ENCODE data around the gene HSPH1.
A peak's percentile ranks its signal among the peaks of the same experiment; 100 is the strongest.

The HSPH1 gene

DNA sequence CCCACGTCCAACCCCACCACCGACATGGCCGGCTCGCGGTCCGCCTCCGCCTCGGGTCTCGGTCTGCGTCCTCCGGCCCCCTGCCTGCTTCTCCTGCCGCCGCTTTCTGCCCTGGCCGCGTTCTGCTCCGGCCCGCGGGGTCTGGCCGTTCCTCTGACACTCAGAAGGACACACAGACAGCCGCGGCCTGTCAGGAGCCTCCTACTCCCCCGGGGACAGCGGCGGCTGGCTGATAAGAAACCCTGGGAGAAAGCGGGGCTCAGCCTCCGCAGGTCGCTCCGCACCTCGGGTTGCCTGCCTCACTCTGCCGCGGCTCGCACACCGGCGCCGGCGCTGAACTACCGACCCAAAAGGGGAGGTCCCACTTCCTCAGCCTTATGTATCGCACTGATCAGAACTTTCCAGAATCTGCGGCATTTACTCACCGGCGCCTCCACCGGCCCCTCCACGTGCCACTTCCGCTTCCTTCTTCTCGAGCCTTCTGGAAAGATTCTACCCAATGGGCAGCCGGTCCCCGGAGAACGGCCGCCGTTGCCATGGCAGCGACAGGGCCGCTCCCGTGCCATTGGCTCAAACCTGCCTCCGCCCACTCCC lies at the start of gene HSPH1:
Gene HSPH1, minus strand, starts transcription at position 348 of the 594 bp plus-strand sequence. Its CDS starts 322 bp downstream, at position 26.
- H3K4me3 ChIP-seq (ENCODE audit: low read depth, low read length): peak within 1 kb of the TSS; percentile 83
- peaks cover 43% of the 10 kb centered on the region for H3K79me2 ChIP-seq (ENCODE audit: control insufficient read depth, insufficient read depth, low read length, unreplicated experiment)
- no peaks in the 10 kb centered on the region for H3K27me3 ChIP-seq (ENCODE audit: insufficient read depth, low read length)
- peak within 1 kb of the TSS; percentile 93 for H3K27ac ChIP-seq (ENCODE audit: low read depth, low read length)
- H2AFZ ChIP-seq (ENCODE audit: low read length, unreplicated experiment): peak within 1 kb of the TSS; percentile 90
- H3K4me1 ChIP-seq (ENCODE audit: control insufficient read depth, insufficient read depth, low read length, unreplicated experiment): peaks cover 31% of the 10 kb centered on the region
- peaks cover 14% of the 10 kb centered on the region for H3K36me3 ChIP-seq (ENCODE audit: insufficient read depth, low read length)

DNA sequence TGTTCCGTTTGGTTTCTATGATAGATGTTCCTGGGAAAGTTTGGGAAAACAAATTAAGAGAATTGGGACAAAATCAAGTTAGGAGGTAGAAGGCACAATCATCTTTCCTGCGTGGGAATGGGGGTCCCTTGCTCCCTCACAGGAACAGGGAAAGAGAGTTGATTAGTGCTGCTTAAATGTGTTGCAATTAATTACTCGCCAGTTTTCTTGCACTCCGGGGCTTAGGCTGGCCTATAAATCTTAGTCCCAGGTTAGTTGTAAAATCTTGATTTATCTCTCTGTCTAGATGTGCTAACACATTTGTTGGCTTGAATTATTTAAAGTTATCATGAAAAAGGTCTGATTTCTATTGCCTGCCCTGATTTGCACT lies 48.1 kb upstream of the HSPH1 start:
- Histone ChIP-seq H3K27ac (ENCODE audit: low read depth, low read length) (no peak overlapping the region), H2AFZ (ENCODE audit: low read length, unreplicated experiment) (no peak overlapping the region), H3K27me3 (ENCODE audit: insufficient read depth, low read length) (no peaks in the 10 kb centered on the region), H3K79me2 (ENCODE audit: control insufficient read depth, insufficient read depth, low read length, unreplicated experiment) (no peaks in the 10 kb centered on the region), H3K4me3 (ENCODE audit: low read depth, low read length) (no peak overlapping the region), H3K4me1 (ENCODE audit: control insufficient read depth, insufficient read depth, low read length, unreplicated experiment) (peaks cover 15% of the 10 kb centered on the region), H3K36me3 (ENCODE audit: insufficient read depth, low read length) (no peaks in the 10 kb centered on the region)

DNA sequence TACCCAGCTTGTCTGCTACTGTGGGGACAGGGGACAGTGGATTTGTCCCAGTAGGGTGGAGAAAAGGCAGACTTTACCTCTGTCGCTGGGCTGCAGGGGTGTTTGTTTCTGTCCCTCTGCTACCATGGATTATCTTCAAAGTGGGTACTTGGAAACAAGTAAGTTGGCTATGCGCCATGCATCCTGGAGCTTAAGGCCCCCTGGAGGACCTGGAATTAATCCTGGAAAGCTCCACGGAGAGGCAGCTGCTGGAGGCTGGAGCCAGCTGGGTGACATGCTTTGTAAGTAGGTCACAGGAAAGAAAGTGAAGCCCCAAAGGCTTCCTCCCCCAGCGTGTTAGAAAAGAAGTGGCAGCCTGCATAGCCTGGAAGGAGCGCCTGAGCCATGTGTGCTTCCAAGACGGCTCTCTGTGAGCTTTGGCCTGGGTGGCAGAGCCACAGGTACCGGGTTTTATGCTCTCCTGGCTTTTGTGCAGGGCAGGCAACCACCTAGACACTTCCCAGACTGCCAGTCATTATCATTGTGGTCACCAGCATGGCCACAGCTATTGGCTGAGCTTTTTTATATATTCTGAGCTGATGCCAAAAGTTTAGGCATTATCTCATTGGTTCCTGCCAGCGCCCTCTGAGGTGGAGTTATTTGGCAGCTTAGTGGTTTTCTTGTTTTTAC lies 47.6 kb upstream of the HSPH1 start:
- H3K4me1 ChIP-seq (ENCODE audit: control insufficient read depth, insufficient read depth, low read length, unreplicated experiment): peaks cover 15% of the 10 kb centered on the region
- no peaks in the 10 kb centered on the region for H3K79me2 ChIP-seq (ENCODE audit: control insufficient read depth, insufficient read depth, low read length, unreplicated experiment)
- no peak overlapping the region for H3K4me3 ChIP-seq (ENCODE audit: low read depth, low read length)
- H3K27ac ChIP-seq (ENCODE audit: low read depth, low read length): no peak overlapping the region
- H3K27me3 ChIP-seq (ENCODE audit: insufficient read depth, low read length): no peaks in the 10 kb centered on the region
- H2AFZ ChIP-seq (ENCODE audit: low read length, unreplicated experiment): no peak overlapping the region
- H3K36me3 ChIP-seq (ENCODE audit: insufficient read depth, low read length): no peaks in the 10 kb centered on the region

DNA sequence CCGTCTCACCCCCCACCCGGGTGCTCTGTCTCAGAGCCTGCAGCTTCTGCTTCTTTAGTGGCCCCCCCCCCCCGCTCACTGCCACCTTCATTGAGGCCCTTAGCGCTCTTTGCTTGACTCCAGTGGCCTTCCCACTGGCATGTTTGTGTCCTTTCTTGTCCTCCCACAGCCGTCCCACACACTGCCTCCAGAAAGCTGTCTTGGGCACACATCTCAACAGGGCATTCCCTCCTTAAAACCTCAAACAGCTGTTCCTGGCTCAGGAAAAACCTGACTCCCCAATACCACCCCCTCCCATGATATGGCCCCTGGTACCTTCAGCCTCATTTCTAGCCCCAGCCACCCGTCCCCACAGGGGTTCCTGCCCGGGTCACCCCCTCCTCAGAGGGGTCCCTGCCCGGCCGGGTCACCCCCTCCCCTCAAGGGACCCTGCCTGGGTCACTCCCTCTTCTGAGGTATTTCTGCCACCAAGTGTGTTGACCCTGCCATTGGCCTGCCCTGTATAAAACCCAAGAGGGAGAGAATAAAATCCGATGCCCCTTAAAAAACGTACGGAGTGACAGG lies 46.9 kb upstream of the HSPH1 start:
- peaks cover 10% of the 10 kb centered on the region for H3K4me1 ChIP-seq (ENCODE audit: control insufficient read depth, insufficient read depth, low read length, unreplicated experiment)
- no peaks in the 10 kb centered on the region for H3K79me2 ChIP-seq (ENCODE audit: control insufficient read depth, insufficient read depth, low read length, unreplicated experiment)
- H3K27ac ChIP-seq (ENCODE audit: low read depth, low read length): no peak overlapping the region
- no peak overlapping the region for H3K4me3 ChIP-seq (ENCODE audit: low read depth, low read length)
- no peaks in the 10 kb centered on the region for H3K36me3 ChIP-seq (ENCODE audit: insufficient read depth, low read length)
- H2AFZ ChIP-seq (ENCODE audit: low read length, unreplicated experiment): no peak overlapping the region
- H3K27me3 ChIP-seq (ENCODE audit: insufficient read depth, low read length): no peaks in the 10 kb centered on the region

DNA sequence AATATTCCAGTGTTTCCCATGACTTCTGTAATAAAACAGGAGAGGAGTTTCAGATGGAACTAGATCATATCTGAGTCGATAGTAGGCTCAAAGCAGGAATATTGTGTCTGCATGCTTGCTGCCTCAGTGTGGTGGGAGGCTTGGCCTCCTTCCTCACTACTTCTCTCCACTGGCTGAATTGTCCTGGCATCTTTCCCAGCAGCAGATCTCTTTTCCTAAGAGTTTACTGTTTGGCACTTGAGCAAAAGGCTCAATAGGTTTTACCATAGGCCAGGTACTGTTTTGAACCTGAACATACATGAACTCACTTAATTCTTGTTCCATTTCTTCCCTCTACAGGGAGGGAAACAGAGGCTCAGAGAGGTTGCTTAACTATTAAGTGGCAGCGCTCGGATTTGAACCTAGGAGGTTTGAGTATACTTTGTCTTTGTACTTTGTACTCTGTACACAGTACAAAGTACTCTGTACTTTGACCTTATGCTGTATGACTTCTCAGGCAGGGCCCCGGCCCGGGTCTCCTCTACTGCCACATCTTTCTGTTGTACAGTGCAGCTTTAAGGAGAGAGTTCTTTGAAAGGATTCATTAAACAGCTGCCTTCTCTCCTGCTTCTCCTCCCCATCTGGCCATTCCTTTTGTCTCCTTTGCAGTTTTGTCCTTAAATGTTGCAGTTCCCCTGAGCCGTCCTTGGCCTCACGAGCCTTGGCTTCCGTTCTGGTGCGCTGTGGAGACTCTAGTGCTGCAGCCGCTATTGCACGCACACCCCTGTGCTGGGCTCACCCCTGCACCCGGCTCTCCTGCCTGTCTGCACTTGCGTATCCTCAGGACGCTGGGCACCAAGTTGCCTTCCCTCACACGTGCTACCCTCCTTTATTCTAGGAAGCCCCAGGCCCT lies 46.2 kb upstream of the HSPH1 start:
- no peak overlapping the region for H3K27ac ChIP-seq (ENCODE audit: low read depth, low read length)
- no peak overlapping the region for H2AFZ ChIP-seq (ENCODE audit: low read length, unreplicated experiment)
- H3K36me3 ChIP-seq (ENCODE audit: insufficient read depth, low read length): no peaks in the 10 kb centered on the region
- peaks cover 9% of the 10 kb centered on the region for H3K4me1 ChIP-seq (ENCODE audit: control insufficient read depth, insufficient read depth, low read length, unreplicated experiment)
- no peaks in the 10 kb centered on the region for H3K79me2 ChIP-seq (ENCODE audit: control insufficient read depth, insufficient read depth, low read length, unreplicated experiment)
- no peaks in the 10 kb centered on the region for H3K27me3 ChIP-seq (ENCODE audit: insufficient read depth, low read length)
- no peak overlapping the region for H3K4me3 ChIP-seq (ENCODE audit: low read depth, low read length)

DNA sequence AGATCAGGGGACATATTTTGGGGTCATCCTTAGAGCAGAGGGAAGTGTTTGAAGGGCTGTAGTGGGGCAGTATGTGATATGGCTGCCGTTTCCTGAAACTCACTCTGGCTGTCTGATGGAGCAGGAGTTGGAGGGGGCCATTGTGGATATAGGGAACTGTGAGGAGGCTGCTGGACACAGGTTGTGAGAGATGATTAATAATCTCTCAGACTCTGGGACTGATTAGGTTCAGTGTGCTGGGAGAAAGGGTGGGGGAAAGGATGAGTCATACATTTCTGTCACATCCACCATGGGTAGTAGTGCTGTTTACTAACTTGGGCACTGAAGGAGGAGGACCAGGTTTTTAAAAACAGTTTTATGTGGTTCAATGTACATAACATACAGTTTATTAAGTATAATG lies 42.9 kb upstream of the HSPH1 start:
- H2AFZ ChIP-seq (ENCODE audit: low read length, unreplicated experiment): no peak overlapping the region
- no peaks in the 10 kb centered on the region for H3K27me3 ChIP-seq (ENCODE audit: insufficient read depth, low read length)
- H3K27ac ChIP-seq (ENCODE audit: low read depth, low read length): no peak overlapping the region
- peaks cover 19% of the 10 kb centered on the region for H3K4me1 ChIP-seq (ENCODE audit: control insufficient read depth, insufficient read depth, low read length, unreplicated experiment)
- no peaks in the 10 kb centered on the region for H3K79me2 ChIP-seq (ENCODE audit: control insufficient read depth, insufficient read depth, low read length, unreplicated experiment)
- H3K36me3 ChIP-seq (ENCODE audit: insufficient read depth, low read length): no peaks in the 10 kb centered on the region
- no peak overlapping the region for H3K4me3 ChIP-seq (ENCODE audit: low read depth, low read length)

DNA sequence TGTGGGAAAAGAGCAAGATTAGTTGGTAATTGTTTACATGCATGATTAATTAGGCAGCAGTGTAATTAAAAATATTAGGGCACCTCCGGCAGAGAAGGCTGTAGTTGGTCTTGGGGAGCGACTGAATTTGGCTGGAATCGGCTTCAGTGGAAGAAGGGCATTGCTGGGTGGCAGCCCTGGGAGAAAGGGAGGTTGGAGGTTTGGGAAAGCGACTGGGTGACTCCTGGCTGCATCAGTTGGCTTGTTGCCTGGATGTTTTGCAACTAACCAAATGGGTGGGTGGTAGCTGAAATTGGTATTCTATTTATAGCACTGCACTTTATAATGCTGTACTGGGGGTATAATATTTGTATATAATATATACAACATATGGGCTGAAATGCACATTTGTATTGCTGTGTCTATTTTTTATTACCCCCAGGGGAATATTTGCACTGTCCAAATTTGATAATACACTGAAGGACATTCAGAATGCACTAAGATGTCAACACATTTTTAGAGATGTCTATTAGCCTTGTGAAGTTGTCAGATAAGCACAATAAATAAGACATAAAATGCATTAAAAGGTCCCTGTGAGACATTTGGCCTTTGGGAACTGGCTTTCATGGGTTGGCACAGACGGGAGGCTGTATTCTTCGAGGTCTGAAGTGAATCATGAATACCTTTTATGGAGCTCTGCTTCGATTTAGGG lies 39.8 kb upstream of the HSPH1 start:
- Histone ChIP-seq H3K27ac (ENCODE audit: low read depth, low read length) (no peak overlapping the region), H2AFZ (ENCODE audit: low read length, unreplicated experiment) (no peak overlapping the region), H3K4me3 (ENCODE audit: low read depth, low read length) (peak overlapping the region; percentile 78), H3K36me3 (ENCODE audit: insufficient read depth, low read length) (no peaks in the 10 kb centered on the region), H3K27me3 (ENCODE audit: insufficient read depth, low read length) (no peaks in the 10 kb centered on the region), H3K79me2 (ENCODE audit: control insufficient read depth, insufficient read depth, low read length, unreplicated experiment) (no peaks in the 10 kb centered on the region), H3K4me1 (ENCODE audit: control insufficient read depth, insufficient read depth, low read length, unreplicated experiment) (peaks cover 19% of the 10 kb centered on the region)

DNA sequence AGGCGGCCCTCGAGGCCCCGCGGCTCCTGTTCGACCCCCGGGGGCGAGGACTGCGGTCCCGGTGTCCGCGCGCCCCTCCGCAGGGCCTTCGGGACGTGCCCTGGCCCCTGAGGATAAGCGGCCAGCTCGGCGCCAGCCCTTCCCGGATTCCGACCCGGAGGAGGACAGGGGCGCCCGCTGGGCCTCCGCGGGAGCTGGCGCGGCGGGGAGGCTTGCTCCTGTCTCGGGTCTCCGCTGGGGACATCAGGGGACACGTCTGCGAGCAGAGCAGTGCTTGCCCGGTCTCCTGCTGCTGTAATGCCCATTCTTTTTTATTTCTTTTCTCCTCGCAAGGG lies 38.9 kb upstream of the HSPH1 start:
- no peaks in the 10 kb centered on the region for H3K36me3 ChIP-seq (ENCODE audit: insufficient read depth, low read length)
- H3K4me3 ChIP-seq (ENCODE audit: low read depth, low read length): peak overlapping the region; percentile 78
- H3K27ac ChIP-seq (ENCODE audit: low read depth, low read length): peak overlapping the region; percentile 71; the same call in 1 of the 2 replicates
- no peaks in the 10 kb centered on the region for H3K27me3 ChIP-seq (ENCODE audit: insufficient read depth, low read length)
- H3K4me1 ChIP-seq (ENCODE audit: control insufficient read depth, insufficient read depth, low read length, unreplicated experiment): peaks cover 19% of the 10 kb centered on the region
- no peaks in the 10 kb centered on the region for H3K79me2 ChIP-seq (ENCODE audit: control insufficient read depth, insufficient read depth, low read length, unreplicated experiment)
- H2AFZ ChIP-seq (ENCODE audit: low read length, unreplicated experiment): peak overlapping the region; percentile 88

DNA sequence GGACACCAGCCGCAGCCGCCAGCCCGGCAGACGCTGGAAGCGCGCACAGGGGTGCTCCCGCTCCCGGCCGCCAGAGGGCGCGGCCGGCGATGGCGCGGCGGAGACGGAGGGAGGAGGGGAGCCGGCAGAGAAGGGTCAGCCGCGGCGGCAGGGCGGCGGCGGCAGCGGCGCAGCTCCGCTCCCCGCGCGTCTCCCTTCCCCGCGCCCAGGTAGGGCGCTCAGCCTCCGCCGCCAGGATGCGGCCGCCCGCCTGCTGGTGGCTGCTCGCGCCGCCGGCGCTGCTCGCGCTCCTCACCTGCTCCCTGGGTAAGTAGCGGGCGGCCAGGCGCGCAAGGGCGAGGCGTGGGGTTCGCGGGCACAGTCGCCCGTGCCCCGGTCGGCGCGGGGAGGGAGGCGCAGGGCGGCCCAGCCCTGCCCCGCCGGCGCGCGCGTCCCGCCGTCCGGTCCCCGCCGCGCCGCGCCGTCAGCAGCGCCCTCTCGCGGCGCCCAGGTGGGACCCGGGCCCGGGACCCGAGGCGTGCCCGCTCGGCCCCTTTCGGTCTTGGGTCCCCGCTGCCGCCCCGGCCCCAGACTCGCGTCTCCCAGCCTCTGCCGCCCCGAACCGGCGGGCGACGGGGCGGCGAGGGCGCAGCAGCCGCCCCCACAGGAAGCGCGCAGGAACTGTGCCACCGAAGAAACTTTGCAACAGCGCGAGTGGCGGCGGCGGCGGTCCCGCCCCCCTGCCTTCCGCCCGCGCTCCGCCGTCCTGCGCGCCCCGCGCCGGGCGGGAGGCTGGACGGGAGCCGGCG lies 38.3 kb upstream of the HSPH1 start, which contains the start of gene B3GLCT:
Gene B3GLCT, plus strand, starts transcription at position 127 of the 788 bp plus-strand sequence. Its CDS starts 110 bp downstream, at position 237.
- Histone ChIP-seq H3K4me1 (ENCODE audit: control insufficient read depth, insufficient read depth, low read length, unreplicated experiment) (peaks cover 19% of the 10 kb centered on the region), H3K79me2 (ENCODE audit: control insufficient read depth, insufficient read depth, low read length, unreplicated experiment) (no peaks in the 10 kb centered on the region), H3K27ac (ENCODE audit: low read depth, low read length) (peak within 1 kb of the TSS; percentile 71; the same call in 1 of the 2 replicates), H2AFZ (ENCODE audit: low read length, unreplicated experiment) (peak within 1 kb of the TSS; percentile 88), H3K4me3 (ENCODE audit: low read depth, low read length) (peak within 1 kb of the TSS; percentile 78), H3K36me3 (ENCODE audit: insufficient read depth, low read length) (no peaks in the 10 kb centered on the region), H3K27me3 (ENCODE audit: insufficient read depth, low read length) (no peaks in the 10 kb centered on the region)
